Central memory CD4-positive, alpha-beta T cell (primary cell): ENCODE measurements around the gene RASSF4.

Source experiments
- DNase-seq: peaks from one replicate; pipeline ENCODE4 v3.0.0; 2022

RASSF4 gene

GRCh38 chr10:44965104-44965503 lies 5.5 kb downstream of the RASSF4 start:
- DNase-seq = no peak

- no peak for DNase-seq
These were observed 6.1 kb downstream of the RASSF4 start for GRCh38 chr10:44965651-44966097.

- no peak for DNase-seq
These were observed 6.7 kb downstream of the RASSF4 start for GRCh38 chr10:44966129-44966815.

- no peak for DNase-seq
These were observed 7.4 kb downstream of the RASSF4 start for GRCh38 chr10:44966816-44967509.

GRCh38 chr10:44967616-44968015 lies 8.0 kb downstream of the RASSF4 start:
- no peak for DNase-seq

- DNase-seq = no peak
These were observed 8.5 kb downstream of the RASSF4 start for GRCh38 chr10:44968091-44968490.

- no peak for DNase-seq
These were observed 9.1 kb downstream of the RASSF4 start for GRCh38 chr10:44968500-44969400.

GRCh38 chr10:44969854-44970253 lies 10.3 kb downstream of the RASSF4 start:
- no peak for DNase-seq

- no peak for DNase-seq
These were observed 11.3 kb downstream of the RASSF4 start for GRCh38 chr10:44970812-44971395.

GRCh38 chr10:44971434-44971833 lies 11.8 kb downstream of the RASSF4 start:
- DNase-seq = no peak

GRCh38 chr10:44971935-44972757 lies 12.5 kb downstream of the RASSF4 start:
- no peak for DNase-seq

- DNase-seq = no peak
These were observed 13.3 kb downstream of the RASSF4 start for GRCh38 chr10:44972874-44973306.

GRCh38 chr10:44973323-44974081 lies 13.9 kb downstream of the RASSF4 start:
- no peak for DNase-seq

GRCh38 chr10:44974082-44974627 lies 14.6 kb downstream of the RASSF4 start:
- no peak for DNase-seq

- peak; percentile 57 for DNase-seq
These were observed 15.2 kb downstream of the RASSF4 start for GRCh38 chr10:44974628-44975430.

- no peak for DNase-seq
These were observed 16.1 kb downstream of the RASSF4 start for GRCh38 chr10:44975431-44976331.

- DNase-seq = no peak
These were observed 17.0 kb downstream of the RASSF4 start for GRCh38 chr10:44976352-44977198.
